GM18858 (cell line): ENCODE data around the gene VPS37D.
A peak's percentile ranks its signal among the peaks of the same experiment; 100 is the strongest.

ENCODE experiments used
- ATAC-seq: cut with Tn5 transposase; IDR thresholded peaks from one replicate; pipeline ENCODE4 v1.9.1; 2021; ENCODE audit not compliant: unreplicated experiment

Gene VPS37D

DNA sequence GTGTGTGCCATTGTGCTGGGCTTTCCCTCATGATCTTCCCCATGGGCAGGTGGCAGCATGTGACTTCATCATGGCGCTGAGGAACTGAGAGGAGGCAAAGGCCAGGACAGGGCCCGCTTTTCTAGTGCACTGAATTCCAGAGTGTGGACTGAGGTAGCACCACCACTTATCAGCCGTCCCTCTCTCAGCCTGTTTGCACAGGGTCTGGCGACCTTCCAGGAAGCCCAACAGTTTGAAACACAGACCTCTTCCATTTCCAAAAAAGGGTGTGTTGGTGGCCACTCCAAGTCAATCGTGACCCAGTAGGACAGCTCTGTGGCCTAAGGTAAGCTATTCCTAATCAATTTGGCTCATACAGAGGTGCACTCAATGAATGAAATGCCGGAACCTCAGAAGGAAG, 11.2 kb downstream of the VPS37D start:
- no peak for ATAC-seq

DNA sequence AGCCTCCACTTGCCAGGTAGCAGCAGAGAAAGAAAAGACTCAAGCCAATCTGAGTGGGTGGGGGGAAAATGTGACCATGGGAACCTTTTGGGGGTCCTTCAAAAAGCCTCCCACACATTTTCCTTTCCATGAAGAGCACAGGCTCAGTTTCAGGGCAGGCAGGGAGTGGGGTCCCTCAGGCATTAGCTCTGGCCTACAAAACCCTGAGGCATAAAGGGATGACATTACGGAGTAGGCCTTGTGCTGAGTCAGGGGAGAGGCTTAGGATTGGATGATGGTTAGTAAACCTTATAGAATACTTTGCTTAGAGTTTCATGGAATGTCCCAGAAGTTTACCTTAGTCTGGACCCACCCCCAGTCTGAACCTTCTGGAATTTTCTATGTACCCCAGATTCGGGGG, 12.1 kb downstream of the VPS37D start:
- ATAC-seq, result no peak

DNA sequence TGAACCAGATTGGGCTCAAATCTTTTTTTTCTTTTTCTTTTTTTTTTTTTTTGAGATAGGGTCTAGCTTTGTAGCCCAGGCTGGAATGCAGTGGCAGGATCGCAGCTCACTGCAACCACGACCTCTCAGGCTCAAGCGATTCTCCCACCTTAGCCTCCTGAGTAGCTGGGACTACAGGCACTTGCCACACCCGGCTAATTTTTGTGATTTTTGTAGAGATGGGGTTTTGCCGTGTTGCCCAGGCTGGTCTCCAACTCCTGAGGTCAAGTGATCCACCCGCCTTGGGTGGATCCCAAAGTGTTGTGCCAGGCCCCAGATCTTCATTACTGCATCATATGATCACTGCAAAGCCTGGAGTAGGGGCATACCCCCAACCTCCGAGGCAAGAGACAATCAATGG, 12.9 kb downstream of the VPS37D start:
- no peak for ATAC-seq

DNA sequence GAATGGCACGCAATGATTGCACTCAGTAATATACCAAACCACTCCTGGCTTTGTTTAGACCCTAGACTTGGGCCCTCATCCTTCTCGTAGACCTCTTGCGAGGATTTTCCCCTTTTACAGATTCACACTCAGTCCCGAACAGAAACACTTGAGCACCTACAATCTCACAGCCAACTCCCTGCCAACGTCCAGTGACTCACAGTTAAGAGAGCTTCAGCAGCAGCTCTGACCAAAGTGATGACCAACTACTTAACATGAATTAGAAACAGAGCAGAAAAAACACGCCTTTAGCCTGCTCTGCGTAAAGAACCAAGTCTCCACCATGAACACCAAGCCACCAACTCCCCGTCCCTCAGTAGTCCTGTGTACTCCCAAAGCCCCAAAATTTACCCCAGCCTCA, 13.4 kb downstream of the VPS37D start:
- no peak for ATAC-seq

DNA sequence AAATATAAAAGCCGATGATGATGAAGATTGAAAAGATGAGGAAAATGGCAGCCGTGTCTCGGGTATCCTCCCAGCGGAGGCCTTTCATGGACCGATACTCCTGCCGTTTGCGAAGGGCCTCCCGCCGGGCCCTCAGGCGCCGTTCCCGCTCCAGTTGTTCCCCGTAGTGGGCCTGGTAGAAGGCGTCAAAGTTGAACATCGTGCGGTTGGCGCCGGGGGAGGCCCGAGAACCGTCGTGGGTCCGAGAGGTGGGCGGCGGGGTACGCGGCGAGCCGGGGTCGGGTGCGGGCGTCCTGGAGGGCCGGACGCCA, 15.1 kb downstream of the VPS37D start:
- ATAC-seq, result peak; percentile 8

DNA sequence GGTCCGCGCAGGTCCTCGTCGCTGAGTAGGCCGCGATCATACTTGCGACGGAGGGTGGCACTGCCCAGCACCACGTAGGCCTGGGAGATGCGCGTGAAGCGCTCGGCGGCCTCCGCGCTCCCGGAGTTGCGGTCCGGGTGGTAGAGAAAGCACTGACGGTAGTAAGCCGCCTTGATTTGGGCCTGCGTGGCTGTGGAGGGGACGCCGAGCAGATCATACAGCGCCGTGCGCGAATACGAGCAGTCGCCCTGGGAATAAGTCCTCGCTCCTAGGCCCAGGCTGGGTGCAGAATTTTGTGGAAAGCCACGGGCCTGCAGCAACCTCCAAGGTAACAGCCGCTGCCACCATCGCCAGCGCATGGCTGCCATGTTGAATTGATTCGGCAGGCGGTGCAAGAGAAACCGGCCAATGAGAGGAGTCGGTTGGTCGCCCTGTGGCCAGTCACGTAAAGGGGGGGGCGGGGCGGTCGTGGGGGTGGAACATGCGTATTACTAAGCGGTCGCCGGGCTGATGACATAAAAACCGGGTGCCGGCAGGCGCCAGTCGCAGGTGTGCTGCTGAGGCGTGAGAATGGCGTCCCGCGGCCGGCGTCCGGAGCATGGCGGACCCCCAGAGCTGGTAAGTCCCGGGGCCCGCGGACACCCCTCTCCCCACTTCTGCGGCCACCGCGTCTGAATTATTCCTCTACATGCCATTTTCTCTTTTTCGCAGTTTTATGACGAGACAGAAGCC, 15.6 kb downstream of the VPS37D start, which contains the start of the genes BUD23 and DNAJC30:
Gene BUD23 (plus strand): TSS at position 542 of the 732 bp plus-strand sequence. CDS start 29 bp downstream, at position 571.
Gene DNAJC30 (minus strand): TSS at position 398 of the 732 bp plus-strand sequence. CDS start 30 bp downstream, at position 368.
- peak; percentile 70 for ATAC-seq

DNA sequence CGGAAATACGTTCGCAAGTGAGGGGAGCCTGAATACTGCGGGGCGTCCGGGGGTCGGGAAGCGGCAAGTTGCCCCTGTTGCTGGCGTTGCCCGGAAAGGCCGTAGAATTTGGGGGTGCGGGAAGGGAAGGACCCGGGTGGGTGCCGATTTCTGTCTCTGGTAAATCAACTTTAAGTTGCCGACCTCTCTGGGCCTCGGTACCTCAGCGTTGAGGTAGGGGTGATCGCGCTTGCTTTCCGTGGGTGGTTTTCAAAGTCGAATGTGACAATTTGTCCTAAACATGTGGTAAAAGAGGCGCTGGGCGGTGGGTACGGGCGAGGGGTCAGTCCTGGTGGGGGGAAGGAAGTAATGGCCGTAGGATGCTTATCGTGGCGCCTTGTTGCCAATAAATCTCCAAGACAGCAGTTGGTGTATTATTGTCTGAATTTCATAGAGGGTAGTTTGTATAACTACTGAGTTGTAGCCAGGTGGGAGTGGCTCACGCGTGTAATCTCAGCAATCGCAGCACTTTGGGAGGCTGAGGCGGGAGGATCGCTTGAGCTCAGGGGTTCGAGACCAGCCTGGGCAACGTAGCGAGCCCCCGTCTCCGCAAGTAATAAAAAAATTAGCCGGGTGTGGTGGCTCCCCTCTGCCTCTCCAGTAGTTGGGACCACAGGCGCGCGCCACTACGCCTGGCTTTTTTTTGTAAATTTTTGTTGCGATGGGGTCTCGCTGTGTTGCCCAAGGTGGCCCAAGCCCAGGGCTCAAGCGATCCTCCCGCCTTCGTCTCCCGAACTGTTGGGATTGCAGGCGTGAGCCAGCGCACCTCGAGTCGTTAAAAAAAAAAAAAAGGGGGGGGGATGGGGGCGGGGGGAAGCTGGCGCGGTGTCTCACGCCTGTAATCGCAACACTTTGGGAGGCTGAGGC, 16.4 kb downstream of the VPS37D start:
- no peak for ATAC-seq

DNA sequence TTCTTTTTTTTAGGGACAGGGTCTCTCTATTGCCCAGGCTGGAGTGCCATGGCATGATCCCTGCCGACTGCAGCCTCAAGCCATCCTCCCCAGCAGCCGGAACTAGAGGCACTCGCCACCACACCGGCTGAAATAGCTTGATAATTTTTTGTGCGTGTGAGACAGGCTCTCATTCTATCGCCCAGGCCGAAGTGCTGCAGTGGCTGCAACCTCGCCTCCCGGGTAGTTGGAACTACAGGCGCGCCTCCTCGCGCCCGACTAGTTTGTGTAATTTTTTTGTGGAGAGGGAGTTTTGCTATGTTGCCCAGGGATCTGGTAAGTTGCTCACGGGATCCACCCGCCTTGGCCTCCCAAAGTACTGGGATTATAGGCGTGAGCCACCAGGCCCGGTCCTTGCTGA, 17.7 kb downstream of the VPS37D start:
- ATAC-seq, result no peak

DNA sequence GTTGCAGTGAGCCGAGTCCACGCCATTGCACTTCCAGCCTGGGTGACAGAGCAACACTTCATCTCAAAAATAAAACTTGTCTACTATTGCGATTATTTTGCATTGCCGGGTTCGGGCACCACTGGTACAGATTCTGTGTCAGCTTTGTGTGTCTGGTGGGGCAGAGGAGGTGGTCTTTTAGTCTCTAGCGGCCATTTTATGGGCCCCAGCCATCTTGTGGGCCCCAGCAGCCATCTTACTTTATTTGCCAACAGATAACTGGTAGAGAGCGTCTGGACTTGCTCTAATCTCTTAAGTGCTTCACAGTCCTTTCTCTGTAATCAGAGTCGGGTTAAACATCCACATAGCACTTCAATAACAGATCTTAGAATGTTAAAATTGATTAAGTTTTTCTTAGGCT, 20.7 kb downstream of the VPS37D start:
- ATAC-seq, result no peak

DNA sequence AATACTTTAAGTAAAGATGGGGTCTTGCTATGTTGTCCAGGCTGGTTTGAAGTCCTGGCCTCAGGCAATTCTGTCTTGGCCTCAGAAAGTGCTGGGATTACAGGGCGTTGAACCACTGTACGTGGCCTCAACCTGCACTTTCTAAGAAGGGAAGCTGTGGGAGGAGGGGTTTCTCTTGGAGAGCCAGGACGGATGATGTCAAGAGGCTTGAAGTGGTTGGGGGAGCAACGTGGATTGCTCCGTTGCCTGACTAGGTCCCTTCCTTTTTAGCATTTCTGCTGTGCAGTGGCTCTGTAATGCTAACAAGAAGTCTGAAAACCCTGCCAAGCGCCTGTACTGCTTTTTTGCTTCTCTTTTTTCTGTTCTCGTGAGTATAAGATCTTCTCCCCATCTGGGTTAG, 23.0 kb downstream of the VPS37D start:
- ATAC-seq, result no peak

DNA sequence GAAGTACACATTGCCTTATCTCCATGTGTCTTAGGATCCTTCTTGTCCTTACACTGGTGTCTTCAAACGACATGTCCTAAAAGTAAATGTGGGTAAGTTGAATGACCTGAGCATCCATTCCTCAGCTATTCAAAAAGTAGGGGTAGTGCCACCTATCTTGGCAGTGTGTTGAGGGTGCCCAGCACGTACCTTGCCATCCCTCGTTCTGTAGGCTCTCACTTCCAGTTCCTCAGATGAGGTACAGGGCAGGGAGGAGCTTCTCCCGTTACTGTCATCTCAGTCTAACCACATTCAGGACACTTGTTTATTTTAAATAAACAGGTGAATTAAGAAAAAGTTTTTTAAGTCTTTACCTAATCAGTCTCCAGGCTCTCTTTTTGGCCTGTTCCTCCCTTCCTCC, 28.7 kb downstream of the VPS37D start:
- no peak for ATAC-seq

DNA sequence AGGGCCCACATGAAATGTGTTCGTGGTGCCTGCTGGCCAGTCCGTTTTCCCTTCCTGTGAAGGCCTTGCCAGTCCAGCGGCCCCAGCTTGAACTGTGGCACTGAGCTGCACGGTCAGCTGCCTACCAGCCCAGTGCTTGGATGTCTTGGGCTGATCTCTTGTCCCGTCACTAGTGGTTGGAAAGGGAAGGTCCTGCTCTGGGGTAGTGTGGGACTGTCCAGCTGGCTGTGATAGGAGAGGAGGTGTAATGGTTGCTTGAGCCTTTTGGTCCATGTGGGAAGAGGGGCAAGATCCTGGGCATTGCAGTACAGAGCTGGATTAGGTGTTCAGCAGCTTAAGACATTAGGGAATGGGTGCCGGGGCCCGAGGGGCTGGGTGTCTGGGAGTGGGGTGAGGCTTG, 30.8 kb downstream of the VPS37D start:
- ATAC-seq, result no peak

DNA sequence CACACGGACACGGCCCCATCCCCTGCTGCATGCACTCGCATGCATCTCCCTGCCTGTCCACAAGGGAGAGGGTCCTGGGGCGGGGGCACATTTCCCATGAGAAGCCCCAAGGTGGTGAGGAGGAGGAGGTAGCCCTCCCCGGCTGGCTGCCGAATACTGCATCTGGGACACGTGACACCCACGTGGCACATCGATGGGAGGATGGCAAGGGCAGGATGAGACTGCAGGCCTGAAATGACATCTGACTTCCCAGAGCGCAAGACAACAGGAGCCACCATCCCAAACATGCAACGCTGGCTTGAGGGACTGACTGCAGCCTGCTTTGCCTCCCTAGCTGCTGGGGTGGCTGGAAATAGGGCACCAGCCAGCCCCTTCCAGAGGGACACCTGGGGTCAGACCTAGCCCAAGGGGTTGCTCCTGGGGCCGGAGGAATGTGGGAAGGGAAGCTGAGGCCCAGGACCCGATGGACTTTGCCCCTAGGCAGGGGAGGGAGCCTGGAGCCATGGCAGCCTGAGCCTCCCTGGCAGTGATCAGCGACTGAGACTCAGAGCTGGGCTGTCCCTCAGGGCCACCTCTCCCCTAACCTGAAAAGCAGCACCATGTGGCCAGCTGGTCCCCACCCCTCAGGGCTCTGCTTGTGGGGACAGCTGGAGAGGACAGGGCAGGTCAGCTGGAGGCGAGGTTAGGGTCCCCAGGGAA, 31.9 kb downstream of the VPS37D start:
- ATAC-seq, result no peak

DNA sequence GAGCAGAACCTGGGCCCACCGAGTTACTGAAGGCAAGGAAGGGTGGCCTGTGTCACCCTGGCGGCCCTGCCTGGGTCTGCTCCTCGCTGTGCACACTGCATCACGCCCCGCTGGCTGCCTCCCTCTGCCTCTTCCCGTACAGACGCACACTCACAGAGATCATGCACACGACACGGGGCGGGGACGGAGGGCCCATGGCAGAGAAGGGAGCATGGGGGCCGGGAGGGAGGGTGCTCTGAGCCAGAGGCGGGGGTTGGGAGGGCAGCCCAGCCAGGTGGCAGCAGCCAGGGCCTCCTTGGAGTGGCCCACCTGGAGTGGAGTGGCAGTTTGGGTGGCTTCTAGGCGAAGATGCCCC, 32.4 kb downstream of the VPS37D start:
- ATAC-seq, result no peak

DNA sequence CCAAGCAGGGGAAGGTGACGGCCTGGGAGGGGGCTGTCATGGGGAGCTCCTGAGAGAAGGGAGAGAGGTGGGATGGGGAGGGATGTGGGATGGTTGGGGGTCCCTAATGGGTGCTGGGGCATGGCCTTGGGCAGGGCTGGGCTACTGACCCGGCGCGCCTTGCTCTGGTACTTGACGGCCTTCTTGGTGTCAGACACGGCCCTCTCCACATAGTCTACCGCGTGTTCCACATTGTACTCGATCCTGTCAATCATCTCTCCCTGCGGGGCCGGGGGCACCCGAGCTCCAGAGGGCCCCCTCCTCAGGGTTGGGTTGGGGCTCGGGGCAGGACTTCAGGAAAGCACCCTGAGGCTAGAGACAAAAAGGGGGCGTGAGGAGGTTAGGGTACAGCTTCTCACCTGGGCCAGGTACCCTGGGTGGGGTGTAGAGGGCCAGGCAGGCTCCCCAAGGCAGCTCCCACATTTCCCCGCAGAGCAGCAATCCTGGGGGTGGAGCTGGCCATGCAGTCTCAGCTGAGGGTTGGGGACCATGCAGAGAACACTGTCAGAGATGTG, 33.0 kb downstream of the VPS37D start:
- ATAC-seq, result no peak

DNA sequence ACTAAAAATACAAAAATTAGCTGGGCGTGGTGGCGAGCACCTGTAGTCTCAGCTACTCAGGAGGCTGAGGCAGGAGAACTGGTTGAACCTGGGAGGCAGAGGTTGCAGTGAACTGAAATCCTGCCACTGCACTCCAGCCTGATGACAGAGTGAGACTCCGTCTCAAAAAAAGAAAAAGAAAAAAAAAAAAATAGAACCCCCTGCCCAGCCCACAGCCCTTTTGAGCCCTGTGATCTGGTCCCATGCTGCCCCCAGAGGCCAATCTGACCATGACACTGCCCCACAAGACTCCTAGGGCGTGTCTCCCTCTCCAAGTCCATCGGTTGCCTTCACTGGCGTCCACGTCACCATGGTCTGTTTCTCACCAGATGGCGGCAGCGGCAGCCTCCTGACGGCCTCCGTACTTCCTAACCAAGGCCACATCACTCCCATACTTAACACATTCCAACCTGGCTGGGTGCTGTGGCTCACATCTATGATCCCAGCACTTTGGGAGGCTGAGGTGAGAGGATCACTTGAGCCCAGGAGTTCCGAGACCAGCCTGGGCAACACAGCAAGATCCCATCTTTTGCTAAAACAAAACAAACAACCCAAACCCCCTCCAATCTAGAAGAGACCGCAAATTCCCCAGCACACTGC, 33.8 kb downstream of the VPS37D start:
- no peak for ATAC-seq

DNA sequence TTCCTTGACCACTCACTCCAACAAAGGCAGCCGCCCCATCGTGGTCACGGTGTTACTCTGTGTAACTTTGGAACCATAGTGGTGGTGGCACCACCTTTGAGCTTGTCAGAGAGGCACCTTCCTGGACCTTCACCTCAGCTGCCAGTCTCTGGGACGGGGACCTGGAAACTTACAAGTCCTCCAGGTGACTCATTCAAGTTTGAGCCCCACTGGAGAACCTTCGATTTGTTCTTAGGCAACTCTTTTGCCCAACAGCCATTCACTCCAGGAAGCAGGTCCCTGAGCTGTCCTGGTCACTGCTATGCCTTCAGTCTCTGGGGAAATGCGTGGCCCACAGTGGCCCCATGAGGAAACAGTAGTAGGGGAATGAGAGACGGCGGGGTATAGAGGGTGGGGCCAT, 34.6 kb downstream of the VPS37D start:
- no peak for ATAC-seq

DNA sequence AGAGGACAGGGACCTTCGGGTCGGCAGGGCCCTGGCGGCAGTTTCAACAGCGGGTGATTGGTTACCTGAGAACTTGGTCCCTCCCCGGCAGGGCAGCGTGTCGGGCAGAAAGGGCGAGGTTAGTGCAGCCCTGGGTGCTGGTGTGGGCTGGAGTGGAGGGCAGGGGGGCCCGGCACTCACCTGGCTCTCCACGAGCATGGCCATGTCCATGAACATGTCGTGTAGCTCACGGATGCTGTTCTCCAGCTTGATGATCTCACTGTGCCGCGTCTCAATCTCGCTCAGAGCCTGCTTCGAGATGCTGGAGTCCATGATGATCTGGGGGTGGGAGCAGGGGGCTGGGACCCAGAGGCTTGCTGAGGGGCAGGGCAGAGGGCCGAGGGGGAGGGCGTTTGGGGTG, 35.0 kb downstream of the VPS37D start:
- no peak for ATAC-seq

DNA sequence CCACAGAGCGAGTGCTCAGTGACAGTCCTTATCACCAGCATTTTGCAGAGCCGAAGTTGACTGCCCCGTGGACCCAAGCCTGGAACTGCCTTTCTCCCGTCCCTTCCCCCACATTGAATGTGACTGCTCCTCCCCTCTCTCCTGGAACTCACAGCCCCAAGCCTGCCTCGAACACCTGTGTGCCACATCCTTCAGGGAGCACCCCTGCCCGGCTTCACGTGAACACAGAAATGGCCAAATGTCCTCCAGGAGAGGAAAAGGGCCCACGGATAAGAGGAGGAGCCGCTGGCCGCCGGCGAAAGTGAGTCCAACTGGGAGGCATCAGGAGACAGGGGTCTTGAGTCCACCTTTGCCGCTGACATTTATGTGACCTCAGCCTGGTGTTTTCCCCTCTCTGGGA, 35.6 kb downstream of the VPS37D start:
- ATAC-seq, result no peak

DNA sequence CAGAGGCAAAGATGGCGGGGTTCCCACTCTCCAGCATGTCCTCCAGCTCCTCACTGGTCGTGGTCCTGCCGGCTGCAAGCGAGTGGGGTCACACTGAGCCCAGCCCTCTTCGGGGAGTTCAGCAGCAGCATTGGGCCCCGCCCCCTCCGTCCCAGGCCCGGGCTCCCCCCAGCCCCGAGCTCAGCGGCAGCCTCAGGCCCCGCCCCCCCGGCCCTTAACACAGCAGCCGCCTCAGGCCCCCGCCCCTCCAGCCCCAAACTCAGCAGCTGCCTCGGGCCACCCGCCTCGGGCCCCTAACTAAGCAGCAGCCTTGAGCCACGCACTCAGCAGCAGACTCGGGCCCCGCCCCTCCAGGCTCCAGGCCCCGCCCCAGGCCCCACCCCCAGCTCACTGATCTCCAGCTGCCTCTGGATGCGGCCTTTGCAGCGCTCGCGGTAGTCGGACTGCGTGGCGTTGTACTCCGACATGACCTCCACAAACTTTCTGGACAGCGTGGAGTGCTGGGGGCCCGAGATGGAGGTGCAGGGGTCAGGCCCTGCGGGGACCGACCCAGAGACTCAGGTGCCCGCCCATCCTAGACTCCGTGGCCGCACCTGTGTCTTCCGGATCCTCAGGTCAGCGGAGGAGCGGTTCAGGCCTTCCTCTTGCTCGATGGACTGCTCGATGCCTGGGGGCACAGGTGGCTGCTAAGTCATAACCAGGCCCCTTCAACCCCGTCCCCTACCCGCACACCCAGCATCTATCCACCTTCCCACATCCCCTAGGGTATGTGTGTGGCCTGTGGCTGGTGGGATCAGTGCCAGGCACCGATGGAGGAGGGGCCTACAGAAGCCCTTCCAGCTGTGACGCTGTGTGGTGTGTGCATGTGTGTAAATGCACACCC, 36.4 kb downstream of the VPS37D start:
- ATAC-seq, result no peak
